DOHH2 (cell line): ENCODE measurements around the gene MIB2.

Source experiments
- EZH2phosphoT487 ChIP-seq: fragments of 200-600 bp; sonication (generic); IDR thresholded peaks from 2 replicates; pipeline ENCODE4 v1.6.1; 2017; ENCODE audit warnings: borderline replicate concordance, mild to moderate bottlenecking, antibody characterized with exemption, low read length, moderate library complexity, mixed read lengths
- TF ChIP-seq, protein P1 (sequence below): fragments of 200-600 bp; sonication (generic); IDR thresholded peaks from one replicate; pipeline ENCODE4 v1.5.1; 2014; ENCODE audit warnings: antibody characterized with exemption, mild to moderate bottlenecking, low read depth, low read length; ENCODE audit not compliant: poor library complexity, severe bottlenecking

GRCh38 chr1:1623181-1623630 lies 7.9 kb downstream of the MIB2 start:
- TF ChIP-seq, protein P1, sequence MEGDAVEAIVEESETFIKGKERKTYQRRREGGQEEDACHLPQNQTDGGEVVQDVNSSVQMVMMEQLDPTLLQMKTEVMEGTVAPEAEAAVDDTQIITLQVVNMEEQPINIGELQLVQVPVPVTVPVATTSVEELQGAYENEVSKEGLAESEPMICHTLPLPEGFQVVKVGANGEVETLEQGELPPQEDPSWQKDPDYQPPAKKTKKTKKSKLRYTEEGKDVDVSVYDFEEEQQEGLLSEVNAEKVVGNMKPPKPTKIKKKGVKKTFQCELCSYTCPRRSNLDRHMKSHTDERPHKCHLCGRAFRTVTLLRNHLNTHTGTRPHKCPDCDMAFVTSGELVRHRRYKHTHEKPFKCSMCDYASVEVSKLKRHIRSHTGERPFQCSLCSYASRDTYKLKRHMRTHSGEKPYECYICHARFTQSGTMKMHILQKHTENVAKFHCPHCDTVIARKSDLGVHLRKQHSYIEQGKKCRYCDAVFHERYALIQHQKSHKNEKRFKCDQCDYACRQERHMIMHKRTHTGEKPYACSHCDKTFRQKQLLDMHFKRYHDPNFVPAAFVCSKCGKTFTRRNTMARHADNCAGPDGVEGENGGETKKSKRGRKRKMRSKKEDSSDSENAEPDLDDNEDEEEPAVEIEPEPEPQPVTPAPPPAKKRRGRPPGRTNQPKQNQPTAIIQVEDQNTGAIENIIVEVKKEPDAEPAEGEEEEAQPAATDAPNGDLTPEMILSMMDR, result no peak
- no peak for TF ChIP-seq EZH2phosphoT487
